ENCODE data around the gene CYP27B1.

DNA sequence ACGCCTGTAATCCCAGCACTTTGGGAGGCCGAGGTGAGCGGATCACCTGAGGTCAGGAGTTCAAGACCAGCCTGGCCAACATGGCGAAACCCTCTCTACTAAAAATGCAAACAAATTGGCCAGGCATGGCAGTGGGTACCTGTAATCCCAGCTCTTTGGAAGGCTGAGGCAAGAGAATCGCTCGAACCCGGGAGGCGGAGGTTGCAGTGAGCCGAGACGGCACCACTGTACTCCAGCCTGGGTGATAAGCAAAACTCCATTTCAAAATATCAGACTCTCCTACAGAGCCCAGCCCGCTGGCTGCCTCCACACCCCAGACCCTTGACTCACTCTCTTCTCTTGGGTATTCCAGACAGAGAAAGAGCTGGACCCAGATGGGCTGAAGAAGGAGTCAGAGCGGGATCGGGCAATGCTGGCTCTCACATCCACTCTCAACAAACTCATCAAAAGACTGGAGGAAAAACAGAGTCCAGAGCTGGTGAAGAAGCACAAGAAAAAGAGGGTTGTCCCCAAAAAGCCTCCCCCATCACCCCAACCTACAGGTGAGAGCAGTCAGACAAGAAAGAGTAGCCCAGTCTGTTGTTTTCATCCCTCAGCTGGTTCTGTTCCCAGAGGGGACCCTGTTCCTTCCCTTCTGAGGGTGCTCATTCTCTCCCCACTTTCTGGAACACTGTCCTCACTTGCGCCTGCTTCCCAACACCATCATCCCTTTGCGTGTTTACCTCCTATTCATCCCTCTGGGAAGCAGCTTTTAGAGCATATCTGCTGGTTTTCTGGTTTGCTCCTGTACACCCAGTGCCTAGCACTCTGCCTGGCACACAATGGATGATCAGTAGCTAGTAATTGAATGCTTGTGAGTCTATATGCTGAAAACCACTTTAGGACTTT, 48.0 kb downstream of the CYP27B1 start:
- TF ChIP-seq, protein P1, sequence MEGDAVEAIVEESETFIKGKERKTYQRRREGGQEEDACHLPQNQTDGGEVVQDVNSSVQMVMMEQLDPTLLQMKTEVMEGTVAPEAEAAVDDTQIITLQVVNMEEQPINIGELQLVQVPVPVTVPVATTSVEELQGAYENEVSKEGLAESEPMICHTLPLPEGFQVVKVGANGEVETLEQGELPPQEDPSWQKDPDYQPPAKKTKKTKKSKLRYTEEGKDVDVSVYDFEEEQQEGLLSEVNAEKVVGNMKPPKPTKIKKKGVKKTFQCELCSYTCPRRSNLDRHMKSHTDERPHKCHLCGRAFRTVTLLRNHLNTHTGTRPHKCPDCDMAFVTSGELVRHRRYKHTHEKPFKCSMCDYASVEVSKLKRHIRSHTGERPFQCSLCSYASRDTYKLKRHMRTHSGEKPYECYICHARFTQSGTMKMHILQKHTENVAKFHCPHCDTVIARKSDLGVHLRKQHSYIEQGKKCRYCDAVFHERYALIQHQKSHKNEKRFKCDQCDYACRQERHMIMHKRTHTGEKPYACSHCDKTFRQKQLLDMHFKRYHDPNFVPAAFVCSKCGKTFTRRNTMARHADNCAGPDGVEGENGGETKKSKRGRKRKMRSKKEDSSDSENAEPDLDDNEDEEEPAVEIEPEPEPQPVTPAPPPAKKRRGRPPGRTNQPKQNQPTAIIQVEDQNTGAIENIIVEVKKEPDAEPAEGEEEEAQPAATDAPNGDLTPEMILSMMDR (conservative IDR thresholded peaks at IDR 0.05; ENCODE audit: low read depth in 2 of 2): no peak
- TF ChIP-seq EZH2phosphoT487 (IDR thresholded peaks at IDR 0.05; ENCODE audit: unreplicated experiment): no peak
- TF ChIP-seq CREB1 (CRISPR knock-in tag; IDR thresholded peaks at IDR 0.05; ENCODE audit: low read depth): no peak
- no peak for TF ChIP-seq POLR2AphosphoS5 (IDR thresholded peaks at IDR 0.05; ENCODE audit: low read depth)
- no peak for TF ChIP-seq EZH2 (IDR thresholded peaks at IDR 0.05; ENCODE audit: low read depth, unreplicated experiment)
- TF ChIP-seq ZNF331 (CRISPR knock-in tag; IDR thresholded peaks at IDR 0.05; ENCODE audit: low read depth): no peak
